NCI-H2196 (cell line): ENCODE results near the gene CILP2.

Experiments
- DNase-seq: peaks from one replicate; lab custom pipeline; 2025; ENCODE audit not compliant: unreplicated experiment; lab: John Stamatoyannopoulos, UW

Gene CILP2

DNA sequence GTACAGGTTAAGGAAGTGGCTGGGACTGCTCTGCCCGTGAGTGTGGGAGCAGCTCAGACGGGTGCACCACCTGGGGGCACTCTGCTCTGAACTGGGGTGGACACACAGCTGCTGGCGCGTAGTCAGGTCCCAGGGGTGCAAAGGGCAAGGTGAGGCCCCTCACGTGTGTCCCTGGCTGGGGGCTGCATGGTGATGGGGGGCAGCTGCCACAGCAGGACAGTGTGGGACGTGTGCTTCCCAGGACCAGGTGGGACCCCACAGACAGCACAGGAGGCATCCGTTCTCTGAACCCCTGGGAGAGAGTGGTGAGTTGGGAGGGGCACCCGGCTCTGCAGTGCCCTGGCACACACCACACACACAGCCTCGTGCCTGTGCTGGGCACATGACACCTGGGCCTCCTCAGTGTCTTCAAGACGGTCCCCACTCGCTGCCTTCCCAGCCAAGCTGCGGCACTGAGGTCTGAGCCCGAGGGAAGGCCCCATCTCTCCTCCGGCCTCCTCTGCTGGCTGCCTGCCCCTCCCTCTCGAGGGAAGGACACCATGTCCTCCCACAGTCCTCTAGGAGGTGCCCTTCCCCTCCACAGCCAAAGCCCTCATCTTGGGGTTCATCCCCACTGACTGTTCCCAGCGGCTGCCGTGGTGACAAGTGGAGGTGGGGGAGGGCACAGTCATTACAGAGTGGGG, 24.7 kb downstream of the CILP2 start:
- no peak for DNase-seq

- DNase-seq, result no peak
Observed at GRCh38 chr19:19563348-19563848, 25.3 kb downstream of the CILP2 start.

GRCh38 chr19:19566306-19566705, 28.2 kb downstream of the CILP2 start:
- no peak for DNase-seq

DNA sequence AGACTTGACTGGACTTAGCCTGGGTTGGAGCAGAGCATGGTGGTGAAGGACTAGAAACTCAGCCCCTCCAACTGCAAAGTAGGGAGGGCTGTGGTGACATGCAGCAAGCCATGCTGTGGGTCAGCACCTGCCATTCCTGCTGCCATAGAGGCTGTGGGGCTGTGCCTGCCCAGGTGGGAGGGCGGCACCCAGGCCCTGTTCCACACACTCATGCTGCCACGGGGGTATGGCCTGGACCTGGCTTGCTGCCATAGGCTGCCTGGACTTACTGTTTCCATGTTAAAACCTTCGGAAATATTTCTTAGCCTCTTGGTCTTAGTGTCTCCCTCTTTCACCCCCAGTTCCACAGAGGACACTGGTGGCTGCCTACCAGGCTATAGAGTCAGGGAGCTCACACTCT, 29.3 kb downstream of the CILP2 start:
- DNase-seq, result no peak

DNA sequence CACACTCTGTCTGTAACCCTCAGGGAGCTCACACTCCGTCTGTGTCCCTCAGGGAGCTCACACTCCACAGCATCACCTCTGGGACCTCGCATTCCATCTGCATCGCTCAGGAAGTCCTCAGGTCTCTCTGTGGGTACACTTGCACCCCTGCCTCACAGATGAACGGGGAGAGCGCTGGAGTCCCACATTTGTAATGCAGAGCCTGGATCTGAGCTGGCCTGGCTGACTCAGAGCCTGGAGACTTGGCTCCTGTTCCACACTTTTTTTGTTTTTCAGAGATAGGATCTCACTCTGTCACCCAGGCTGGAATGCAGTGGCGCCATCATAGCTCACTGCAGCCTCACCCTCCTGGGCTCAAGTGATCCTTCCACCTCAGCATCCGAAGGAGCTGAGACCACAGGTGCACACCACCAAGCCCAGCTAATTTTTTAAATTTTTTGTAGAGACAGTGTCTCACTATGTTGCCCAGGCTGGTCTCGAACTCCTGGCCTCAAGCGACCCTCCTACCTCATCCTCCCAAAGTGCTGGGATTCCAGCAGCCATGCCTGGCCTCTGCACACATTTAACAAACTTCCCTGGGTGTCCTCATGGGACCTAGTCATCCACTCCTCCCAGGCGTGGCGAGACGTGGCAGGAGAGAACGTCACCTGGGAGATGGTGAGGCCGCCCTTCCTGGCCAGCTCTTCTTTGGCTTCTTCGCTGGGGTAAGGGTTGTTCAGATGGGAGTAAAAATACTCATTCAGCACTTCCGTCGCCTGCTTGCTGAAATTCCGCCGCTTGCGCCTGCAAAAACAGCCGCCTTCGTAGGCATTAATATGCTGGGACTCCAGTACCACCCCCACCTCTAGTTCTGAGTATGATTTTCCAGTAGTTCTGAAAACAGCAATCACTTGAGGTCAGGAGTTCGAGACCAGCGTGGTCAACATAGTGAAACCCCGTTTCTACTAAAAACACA, 31.0 kb downstream of the CILP2 start:
- no peak for DNase-seq

- DNase-seq, result no peak
Observed at GRCh38 chr19:19570571-19570970, 32.5 kb downstream of the CILP2 start.

GRCh38 chr19:19571071-19571786, 33.2 kb downstream of the CILP2 start:
- no peak for DNase-seq

GRCh38 chr19:19575411-19575810, 37.3 kb downstream of the CILP2 start:
- no peak for DNase-seq

- DNase-seq, result no peak
Observed at GRCh38 chr19:19578252-19578651, 40.2 kb downstream of the CILP2 start.

- no peak for DNase-seq
Observed at GRCh38 chr19:19579533-19580361, 41.7 kb downstream of the CILP2 start.

GRCh38 chr19:19580418-19580817, 42.4 kb downstream of the CILP2 start:
- no peak for DNase-seq

- no peak for DNase-seq
Observed at GRCh38 chr19:19581391-19581790, 43.3 kb downstream of the CILP2 start.

- no peak for DNase-seq
Observed at GRCh38 chr19:19582471-19582870, 44.4 kb downstream of the CILP2 start.

DNA sequence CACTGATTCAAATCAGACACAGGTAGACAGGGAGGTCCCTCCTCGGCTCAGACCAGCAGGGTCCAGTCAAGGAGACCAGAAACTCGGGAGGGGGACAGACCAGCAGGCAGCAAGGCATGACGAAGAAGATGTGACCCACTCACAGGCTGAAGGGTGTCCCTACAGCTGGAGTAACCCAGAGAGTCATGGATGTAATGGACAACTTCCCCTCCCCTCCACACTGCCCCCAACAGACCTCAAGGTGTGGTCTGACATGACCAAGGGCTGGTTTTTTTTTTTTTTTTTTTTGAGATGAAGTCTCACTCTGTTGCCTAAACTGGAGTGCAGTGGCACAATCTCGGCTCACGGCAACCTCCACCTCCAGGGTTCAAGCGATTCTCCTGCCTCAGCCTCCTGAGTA, 46.3 kb downstream of the CILP2 start:
- DNase-seq, result no peak

DNA sequence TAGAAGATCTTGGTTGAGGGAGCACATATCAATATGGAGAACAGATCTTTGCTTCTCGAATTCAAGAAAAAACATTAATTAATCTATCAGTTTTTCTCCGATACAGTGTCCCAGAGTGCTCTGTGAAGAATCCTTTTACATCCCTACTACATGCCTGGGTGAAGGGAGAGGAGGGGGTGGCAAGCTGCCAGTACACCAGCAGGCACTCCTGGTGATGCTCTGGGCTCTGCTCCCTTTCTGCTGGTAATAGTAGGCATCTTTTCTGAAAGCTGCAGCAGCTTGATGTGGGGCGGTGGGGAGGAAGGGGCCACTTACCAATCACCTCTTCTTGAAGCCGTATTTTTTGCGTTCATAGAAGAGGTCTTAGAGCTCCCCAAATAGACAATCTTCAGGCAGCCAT, 49.7 kb downstream of the CILP2 start:
- no peak for DNase-seq

DNA sequence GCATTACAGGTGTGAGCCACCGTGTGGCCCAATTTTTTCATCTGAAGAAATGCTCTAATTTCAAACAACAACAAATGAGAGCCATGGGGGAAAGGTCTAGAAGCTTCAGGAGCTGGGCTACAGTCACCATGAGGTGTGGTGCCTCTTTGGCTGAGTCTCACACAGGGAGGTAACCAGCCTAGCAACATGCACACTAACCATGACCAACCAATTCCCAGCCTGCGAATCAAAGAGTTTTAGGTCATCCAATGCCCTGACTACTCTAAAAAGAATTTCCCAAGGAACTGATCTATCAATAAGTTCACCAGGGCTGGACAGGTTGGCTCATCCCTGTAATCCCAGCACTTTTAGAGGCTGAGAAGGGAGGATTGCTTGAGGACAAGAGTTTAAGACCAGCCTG, 50.5 kb downstream of the CILP2 start:
- no peak for DNase-seq

DNA sequence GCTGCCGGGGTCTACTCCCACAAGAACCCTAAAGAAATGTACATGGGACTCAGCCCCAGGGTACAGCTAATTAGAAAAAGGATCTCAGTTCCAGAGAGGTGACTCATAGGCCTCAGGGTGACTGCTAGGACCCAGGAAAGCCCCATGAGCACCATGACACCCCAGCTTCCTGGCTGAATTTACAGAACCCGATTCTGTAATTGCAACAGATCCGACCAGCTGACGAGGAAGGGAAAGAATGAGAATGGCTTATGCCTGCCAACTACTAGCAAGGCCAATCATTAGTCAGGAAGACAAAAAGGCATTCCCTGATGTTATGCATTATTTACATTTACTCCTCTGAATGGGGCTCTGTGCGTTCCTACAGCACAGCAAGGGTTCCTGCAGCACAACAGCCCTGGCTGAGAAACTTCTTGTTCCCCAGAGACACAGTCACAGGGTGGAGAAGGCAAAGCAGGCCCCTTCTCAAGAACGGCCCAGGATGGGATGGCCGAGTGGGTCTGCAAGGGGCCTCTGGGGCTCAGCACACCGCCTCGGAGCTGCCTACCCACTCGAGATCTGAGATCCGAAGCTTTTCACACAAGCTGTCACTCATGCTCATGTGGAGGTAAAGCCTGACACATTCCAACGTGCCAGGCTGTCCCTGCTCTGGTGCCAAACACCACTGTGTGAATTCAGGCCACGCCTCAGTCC, 53.2 kb downstream of the CILP2 start:
- DNase-seq, result no peak

- DNase-seq, result no peak
Observed at GRCh38 chr19:19592690-19593089, 54.6 kb downstream of the CILP2 start.

DNA sequence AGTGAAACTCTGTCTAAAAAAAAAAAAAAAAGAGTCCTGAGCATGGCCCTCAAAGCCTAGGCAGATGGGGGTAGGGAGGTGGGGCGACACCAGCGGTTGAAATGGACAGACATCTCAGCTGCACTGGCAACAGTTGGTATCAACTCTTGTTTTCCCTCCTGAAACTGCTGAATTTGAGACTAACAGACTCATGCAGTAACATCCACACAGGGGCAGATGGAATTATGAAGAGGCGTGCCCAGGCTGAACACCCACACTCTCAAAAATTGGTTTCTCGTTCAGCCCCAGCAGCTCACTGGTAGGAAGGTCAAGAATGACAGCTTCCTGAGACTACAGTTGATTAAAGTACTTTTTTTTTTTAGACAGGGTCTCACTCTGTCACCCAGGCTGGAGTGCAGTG, 56.3 kb downstream of the CILP2 start:
- DNase-seq, result no peak

- DNase-seq, result no peak
Observed at GRCh38 chr19:19595171-19595701, 57.2 kb downstream of the CILP2 start.
